Measurements from ENCODE around the gene GRIK3. TPM values are rescaled to one million over a fixed set of nuclear protein-coding genes. Genes with fewer than 3 reads are reported as not detected.

GRIK3 gene
- total and polyA plus RNA-seq, 7 donors, result 0.03 to 0.15 (median 0.04) TPM; not detected in 2

GRCh38 chr1:36814083-36814482 lies 220.2 kb downstream of the GRIK3 start:
- Histone ChIP-seq H3K4me3 (no peak overlapping the region), H3K9me3 (no peaks in the 10 kb centered on the region), H3K27ac (no peak overlapping the region), H3K4me1 (no peaks in the 10 kb centered on the region), H3K36me3 (ENCODE audit: insufficient read depth in 1 of 2, low read depth in 1 of 2) (no peaks in the 10 kb centered on the region), H3K27me3 (ENCODE audit: insufficient read depth in 3 of 3, low read length in 2 of 3) (peaks cover 0 to under 1% (median 0%) of the 10 kb centered on the region in 3 donors)
- WGBS, 3 donors, result 87 to 88% (median 87%) methylated on average over 7 of the region's 7 CpGs
- TF ChIP-seq, protein P1, sequence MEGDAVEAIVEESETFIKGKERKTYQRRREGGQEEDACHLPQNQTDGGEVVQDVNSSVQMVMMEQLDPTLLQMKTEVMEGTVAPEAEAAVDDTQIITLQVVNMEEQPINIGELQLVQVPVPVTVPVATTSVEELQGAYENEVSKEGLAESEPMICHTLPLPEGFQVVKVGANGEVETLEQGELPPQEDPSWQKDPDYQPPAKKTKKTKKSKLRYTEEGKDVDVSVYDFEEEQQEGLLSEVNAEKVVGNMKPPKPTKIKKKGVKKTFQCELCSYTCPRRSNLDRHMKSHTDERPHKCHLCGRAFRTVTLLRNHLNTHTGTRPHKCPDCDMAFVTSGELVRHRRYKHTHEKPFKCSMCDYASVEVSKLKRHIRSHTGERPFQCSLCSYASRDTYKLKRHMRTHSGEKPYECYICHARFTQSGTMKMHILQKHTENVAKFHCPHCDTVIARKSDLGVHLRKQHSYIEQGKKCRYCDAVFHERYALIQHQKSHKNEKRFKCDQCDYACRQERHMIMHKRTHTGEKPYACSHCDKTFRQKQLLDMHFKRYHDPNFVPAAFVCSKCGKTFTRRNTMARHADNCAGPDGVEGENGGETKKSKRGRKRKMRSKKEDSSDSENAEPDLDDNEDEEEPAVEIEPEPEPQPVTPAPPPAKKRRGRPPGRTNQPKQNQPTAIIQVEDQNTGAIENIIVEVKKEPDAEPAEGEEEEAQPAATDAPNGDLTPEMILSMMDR (IDR thresholded peaks at IDR 0.05), result no peak
- intact Hi-C loops (cut with DNase I), result no loop called here
- ATAC-seq (no peak), DNase-seq (no peak)

DNA sequence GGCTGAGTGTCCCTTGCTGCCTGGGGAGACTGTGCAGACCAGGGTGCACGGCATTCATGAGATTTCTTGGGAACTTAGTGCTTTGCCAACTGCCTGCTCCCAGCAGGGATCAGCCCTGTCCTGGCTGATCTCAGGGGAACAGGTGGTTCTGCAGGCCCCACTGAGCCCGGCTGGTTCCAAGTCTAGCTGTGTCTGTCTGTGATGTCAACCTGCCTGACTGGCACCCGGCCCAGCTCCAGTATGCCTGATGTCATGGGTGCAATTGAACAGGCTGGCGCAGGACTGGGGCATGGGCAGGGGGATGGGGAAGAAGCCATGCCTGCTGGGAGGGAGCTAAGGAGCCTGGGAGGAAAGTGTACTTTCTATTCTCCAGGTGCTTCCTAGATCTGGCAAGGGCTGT lies 227.1 kb downstream of the GRIK3 start:
- intact Hi-C loops (cut with DNase I), result no loop called here
- peak in 3 of 4 donors; percentile 64 to 74 (median 67) for ATAC-seq
- no peak overlapping the region for H3K4me3 ChIP-seq
- no peak overlapping the region for H3K27ac ChIP-seq
- H3K36me3 ChIP-seq (ENCODE audit: insufficient read depth in 1 of 2, low read depth in 1 of 2), result no peaks in the 10 kb centered on the region
- peaks cover 0 to 5% (median 0%) of the 10 kb centered on the region in 3 donors for H3K27me3 ChIP-seq (ENCODE audit: insufficient read depth in 3 of 3, low read length in 2 of 3)
- DNase-seq, result peak in 1 of 2 donors; percentile 20
- H3K4me1 ChIP-seq, result no peaks in the 10 kb centered on the region
- WGBS, 3 donors, result 19 to 33% (median 30%) methylated on average over 4 of the region's 4 CpGs
- TF ChIP-seq, protein P1 (IDR thresholded peaks at IDR 0.05), result no peak
- H3K9me3 ChIP-seq, result no peaks in the 10 kb centered on the region

DNA sequence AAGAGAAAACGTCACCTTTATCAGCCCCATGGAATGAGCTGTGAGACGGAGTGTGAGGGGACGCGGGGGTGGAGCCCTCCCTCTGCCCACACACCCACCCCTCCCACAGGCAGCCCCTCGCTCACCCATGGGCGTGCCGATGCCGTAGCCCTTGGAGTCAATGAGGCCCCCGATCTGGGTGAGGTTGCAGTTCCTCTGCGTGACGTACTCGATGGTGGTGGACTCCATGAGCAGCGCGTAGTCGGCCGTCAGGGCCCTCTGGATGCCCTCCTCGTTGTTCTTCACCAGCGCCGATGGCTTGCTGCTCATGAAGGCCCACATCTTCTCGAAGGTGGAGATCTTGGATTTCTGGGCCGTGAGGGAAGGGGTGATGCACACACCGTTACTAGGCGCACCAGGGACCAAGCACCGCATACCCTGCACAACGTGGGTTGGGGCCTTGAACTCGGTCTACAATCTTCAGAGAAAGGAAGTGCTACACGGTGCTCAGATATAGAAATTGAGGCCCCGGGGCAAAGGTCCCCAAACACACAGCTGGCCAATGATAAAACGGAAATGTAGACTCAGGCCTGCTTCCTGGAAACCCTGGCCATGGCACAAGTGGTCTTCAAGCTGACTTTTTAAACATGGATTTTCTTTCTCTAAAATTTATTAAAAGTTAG lies 228.2 kb downstream of the GRIK3 start:
- ATAC-seq (no peak), DNase-seq (no peak)
- 83 to 90% (median 86%) methylated on average over 29 of the region's 29 CpGs for WGBS, 3 donors
- peaks cover 0 to 5% (median 0%) of the 10 kb centered on the region in 3 donors for H3K27me3 ChIP-seq (ENCODE audit: insufficient read depth in 3 of 3, low read length in 2 of 3)
- H3K36me3 ChIP-seq (ENCODE audit: insufficient read depth in 1 of 2, low read depth in 1 of 2), result no peaks in the 10 kb centered on the region
- no peak overlapping the region for H3K4me3 ChIP-seq
- intact Hi-C loops (cut with DNase I), result no loop called here
- H3K4me1 ChIP-seq, result no peaks in the 10 kb centered on the region
- TF ChIP-seq, protein P1 (IDR thresholded peaks at IDR 0.05), result no peak
- no peaks in the 10 kb centered on the region for H3K9me3 ChIP-seq
- no peak overlapping the region for H3K27ac ChIP-seq

GRCh38 chr1:36804669-36805314 lies 229.5 kb downstream of the GRIK3 start:
- H3K27me3 ChIP-seq (ENCODE audit: insufficient read depth in 3 of 3, low read length in 2 of 3), result peaks cover 0 to 13% (median 0%) of the 10 kb centered on the region in 3 donors
- no peak for DNase-seq
- H3K4me3 ChIP-seq, result no peak overlapping the region
- intact Hi-C loops (cut with DNase I), result no loop called here
- H3K36me3 ChIP-seq (ENCODE audit: insufficient read depth in 1 of 2, low read depth in 1 of 2), result no peaks in the 10 kb centered on the region
- ATAC-seq, result no peak
- H3K27ac ChIP-seq, result no peak overlapping the region
- 94 to 95% (median 95%) methylated on average over 15 to 17 of the region's 17 CpGs for WGBS, 3 donors
- H3K4me1 ChIP-seq, result no peaks in the 10 kb centered on the region
- TF ChIP-seq, protein P1 (IDR thresholded peaks at IDR 0.05), result no peak
- no peaks in the 10 kb centered on the region for H3K9me3 ChIP-seq
